HG03521 (cell line): ENCODE results near the gene TMEM11.

ENCODE experiments used
- ATAC-seq: cut with Tn5 transposase; IDR thresholded peaks from one replicate; pipeline ENCODE4 v1.9.1; 2021; ENCODE audit warnings: mild to moderate bottlenecking, moderate library complexity; ENCODE audit not compliant: unreplicated experiment

Gene TMEM11

DNA sequence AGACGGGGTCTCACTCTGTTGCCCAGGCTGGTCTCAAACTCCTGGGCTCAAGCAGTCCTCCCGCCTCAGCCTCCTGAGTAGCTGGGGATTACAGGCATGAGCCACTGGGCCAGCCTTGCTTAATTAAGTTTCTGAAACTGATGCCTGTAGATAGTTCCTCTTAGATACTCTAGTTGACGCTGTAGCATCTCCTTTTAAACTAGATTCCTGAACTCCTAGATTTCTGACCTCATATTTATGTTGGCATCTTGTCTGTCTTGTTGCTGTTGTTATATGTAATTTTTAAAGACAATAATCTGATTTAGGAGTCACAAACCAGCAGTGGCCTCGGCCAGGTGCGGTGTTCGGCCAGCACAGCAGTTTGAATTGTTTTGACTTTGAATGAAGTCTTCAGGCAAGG lies 49.7 kb downstream of the TMEM11 start:
- ATAC-seq = no peak

DNA sequence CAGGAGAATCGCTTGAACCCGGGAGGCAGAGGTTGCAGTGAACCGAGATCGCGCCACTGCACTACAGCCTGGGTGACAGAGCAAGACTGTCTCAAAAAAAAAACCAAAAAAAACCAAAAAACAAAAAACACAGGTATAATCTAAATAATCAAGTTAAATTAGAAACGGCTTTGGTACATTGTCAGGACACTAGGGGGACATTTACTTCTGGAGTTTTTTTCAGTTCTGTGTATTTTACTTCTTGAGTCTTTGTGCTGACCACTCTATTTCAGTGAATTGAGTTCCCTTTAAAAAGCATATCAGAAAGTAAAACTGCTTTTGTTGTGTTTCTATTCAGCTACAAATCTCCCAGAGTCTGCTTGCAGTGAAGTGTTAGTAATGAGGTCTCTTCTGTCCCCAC lies 50.9 kb downstream of the TMEM11 start:
- ATAC-seq = no peak

DNA sequence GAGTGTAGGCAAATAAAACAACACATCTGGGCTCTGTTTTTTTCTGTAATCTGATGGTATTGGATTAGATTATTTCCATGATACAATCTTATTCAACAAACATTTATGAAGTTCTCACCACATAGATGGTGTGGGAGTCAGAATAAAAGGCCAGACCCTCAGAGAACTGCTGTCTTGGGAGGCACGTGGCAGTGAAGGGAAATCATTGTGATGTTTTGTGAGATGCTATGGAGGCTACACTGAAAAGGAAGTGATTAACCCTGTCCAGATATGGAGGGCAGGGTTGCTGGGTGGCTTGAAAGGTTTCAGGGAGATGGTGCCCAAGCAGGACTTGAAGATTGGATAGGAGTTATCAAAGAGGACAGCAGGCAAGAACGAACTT lies 51.6 kb downstream of the TMEM11 start:
- no peak for ATAC-seq

DNA sequence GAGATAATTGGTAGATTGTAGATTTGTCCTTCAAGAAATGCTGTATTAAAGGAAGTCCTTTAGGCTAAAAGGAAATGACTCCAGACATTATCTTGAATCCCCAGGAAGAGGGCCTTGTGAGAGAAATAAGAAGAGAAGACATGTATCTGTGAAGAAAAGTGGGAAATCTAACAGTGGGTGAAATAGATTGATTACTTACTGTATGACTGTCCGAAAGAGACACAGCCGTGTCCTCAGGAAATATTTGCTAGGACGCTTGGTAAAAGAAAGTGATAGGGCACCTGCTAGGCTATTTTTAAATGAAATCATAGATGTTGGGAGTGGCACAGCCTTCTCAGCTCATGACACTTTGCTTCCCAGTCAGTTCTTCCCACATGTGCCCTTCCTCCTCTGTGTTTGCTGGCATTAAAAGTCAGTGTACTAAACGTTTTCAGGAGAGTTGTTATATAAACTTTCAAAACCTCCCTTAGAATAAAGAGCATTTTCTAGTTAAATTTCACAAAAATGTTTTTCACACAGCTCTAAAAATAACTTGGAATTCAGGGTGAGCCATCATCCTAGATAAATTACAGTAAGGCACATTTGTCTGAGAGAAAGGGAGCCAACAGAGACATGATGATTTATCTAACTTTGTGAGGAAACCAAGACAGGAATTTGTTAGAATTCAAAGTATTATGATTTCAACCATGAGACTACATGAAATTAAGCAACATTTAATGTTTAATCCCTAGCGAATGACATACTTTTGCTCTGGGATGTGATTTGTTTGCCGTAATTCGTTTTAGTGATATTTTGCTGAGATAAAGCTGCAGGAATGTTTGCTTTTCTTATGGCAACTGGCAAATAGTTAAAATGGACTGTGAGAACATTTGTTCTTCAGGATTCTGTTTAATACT lies 52.2 kb downstream of the TMEM11 start:
- ATAC-seq = no peak

DNA sequence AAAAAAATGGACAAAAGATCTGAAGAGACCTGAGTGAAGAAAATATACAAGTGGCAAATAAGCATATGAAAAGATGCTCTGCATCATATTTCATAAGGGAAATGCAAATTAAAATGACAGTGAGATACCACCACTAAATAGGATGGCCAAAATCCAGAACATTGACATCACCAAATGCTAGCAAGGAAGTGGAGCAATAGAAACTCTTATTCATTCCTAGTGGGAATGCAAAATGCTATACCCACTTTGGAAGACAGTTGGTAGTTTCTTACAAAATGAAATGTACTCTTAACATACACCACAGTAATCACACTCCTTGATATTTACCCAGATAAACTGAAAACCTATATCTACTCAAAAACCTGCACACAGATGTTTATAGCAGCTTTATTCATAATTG lies 53.6 kb downstream of the TMEM11 start:
- no peak for ATAC-seq

DNA sequence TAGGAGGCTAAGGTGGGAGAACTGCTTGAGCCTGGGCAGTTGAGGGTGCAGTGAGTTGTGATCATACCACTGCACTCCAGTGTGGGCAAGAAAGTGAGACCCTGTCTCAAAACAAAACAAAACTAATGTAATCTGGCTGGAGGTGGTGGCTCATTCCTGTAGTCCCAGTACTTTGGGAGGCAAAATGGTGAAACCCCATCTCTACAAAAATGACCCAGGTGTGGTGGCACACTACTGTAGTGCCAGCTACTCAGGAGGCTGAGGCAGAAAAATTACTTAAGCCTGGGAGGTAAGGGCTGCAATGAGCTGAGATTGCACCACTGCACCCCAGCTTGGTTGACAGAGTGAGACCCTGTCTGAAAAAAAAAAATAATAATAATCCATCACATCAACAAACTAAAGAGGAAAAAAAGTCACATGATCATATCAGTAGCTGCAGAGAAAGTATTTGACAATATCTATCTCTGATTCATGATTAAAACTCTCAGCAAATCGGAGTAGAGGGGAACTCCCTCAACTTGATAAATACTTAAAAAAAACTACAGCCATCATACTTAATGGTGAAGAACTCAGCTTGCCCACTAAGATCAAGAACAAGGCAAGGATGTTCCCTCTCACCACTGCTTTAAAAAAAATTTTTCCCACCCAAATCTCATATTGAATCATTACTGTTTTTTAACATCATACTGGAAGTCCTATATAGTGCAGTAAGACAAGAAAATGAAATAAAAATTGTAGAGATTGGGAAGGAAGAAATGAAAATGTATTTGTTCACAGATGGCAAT lies 56.2 kb downstream of the TMEM11 start:
- ATAC-seq = no peak

DNA sequence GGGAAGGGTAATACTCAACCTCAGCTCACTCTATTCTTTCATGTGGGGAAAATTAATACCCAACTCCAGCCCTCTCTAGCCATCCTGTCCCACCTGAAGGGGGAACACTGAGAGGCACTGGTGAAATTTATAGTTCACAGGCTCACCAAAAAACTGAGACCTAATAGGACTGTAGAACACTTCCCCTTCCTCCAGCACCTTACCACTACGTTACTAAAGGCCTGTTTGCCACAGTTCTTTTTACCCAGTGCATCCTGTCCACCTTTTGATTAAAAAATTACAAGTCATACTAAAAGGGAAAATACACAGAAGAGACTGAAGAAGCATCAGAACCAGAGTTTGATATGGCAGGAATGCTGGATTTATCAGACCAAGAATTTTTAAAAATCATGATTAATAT lies 61.2 kb downstream of the TMEM11 start:
- ATAC-seq = no peak

DNA sequence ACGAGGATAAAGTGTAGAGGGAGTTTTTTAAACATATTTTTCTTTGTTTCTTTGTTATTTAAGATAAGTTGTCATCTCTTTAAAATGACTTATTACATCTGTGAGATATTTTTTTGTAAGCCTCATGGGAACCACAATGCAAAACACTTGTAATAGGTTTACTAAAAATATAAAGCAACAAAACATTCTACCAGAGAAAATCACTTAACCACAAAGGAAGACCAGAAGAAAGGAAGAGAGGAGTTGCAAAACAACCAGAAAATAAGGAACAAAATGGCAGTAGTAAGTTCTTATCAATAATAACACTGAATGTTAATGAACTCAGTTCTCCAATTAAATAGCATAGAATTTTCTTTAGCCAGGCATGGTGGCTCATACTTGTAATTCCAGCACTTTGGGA lies 64.3 kb downstream of the TMEM11 start:
- no peak for ATAC-seq
